H1 (cell line): ENCODE results near the gene TNNC1. TPM values are rescaled to one million over a fixed set of nuclear protein-coding genes. Genes with fewer than 3 reads are reported as not detected.

Experiments used
- CTCF ChIA-PET: fragments of 300-600 bp; sonication (Branson Sonifier 250); formaldehyde crosslinking; loops from one replicate; lab custom pipeline; 2021; ENCODE audit not compliant: partially characterized antibody; lab: Charles Lee
- POLR2A ChIA-PET: fragments of 300-600 bp; sonication (Branson Sonifier 250); formaldehyde crosslinking; loops from one replicate; lab custom pipeline; 2021; ENCODE audit warnings: inconsistent platforms; ENCODE audit not compliant: partially characterized antibody; lab: Charles Lee
- DNase-seq, 2 experiments: peaks; one replicate each; pipeline versions ENCODE4 v3.0.0 to v3.0.0-alpha.2; 2010 to 2022; ENCODE audit warnings: low spot score in 2 of 2, low read depth in 1 of 2, mixed read lengths in 1 of 2
- FAIRE-seq: peaks from 2 replicates; lab custom pipeline; 2011; peaks lifted over from hg19 to GRCh38; lab: Jason Lieb, UNC
- H2AFZ ChIP-seq: 2 replicates; pipeline ENCODE4 v1.8.1; 2012; ENCODE audit warnings: low read length, inconsistent platforms
- H2AK5ac ChIP-seq: 2 replicates; pipeline ENCODE4 v1.6.1; 2013; ENCODE audit warnings: low read depth, low read length
- H2BK120ac ChIP-seq: replicated peaks from 2 replicates; pipeline ENCODE3; 2013; ENCODE audit warnings: low read depth, low read length, inconsistent platforms
- H2BK12ac ChIP-seq: 2 replicates; pipeline ENCODE4 v1.6.1; 2013; ENCODE audit warnings: low read depth, low read length
- H2BK15ac ChIP-seq: 2 replicates; pipeline ENCODE4 v1.6.1; 2013; ENCODE audit warnings: low read length
- H2BK20ac ChIP-seq: 2 replicates; pipeline ENCODE4 v1.6.1; 2013; ENCODE audit warnings: low read length
- H2BK5ac ChIP-seq: 2 replicates; pipeline ENCODE4 v1.6.1; 2013; ENCODE audit warnings: low read depth, low read length
- H3K14ac ChIP-seq: 2 replicates; pipeline ENCODE4 v1.6.1; 2013; ENCODE audit warnings: inconsistent platforms; ENCODE audit not compliant: insufficient read length
- H3K18ac ChIP-seq: 2 replicates; pipeline ENCODE4 v1.6.1; 2013; ENCODE audit warnings: low read length; ENCODE audit errors: extremely low read depth
- H3K23ac ChIP-seq: 2 replicates; pipeline ENCODE4 v1.6.1; 2013; ENCODE audit warnings: inconsistent platforms; ENCODE audit not compliant: insufficient read length
- H3K23me2 ChIP-seq: 2 replicates; pipeline ENCODE4 v1.6.1; 2013; ENCODE audit warnings: low read depth, low read length
- H3K27ac ChIP-seq: 2 replicates; pipeline ENCODE4 v1.6.1; 2011; ENCODE audit warnings: low read depth, low read length, inconsistent platforms
- H3K27me3 ChIP-seq, 4 experiments: replicated peaks in 1 of 4; 1 replicate in 1 of 4; 2 replicates in 3 of 4; pipeline versions ENCODE4 v1.6.1 to v1.8.1; 2011 to 2013; ENCODE audit warnings: low read length in 3 of 4, mild to moderate bottlenecking in 3 of 4, inconsistent platforms in 2 of 4, mixed read lengths in 2 of 4, moderate library complexity in 1 of 4; ENCODE audit not compliant: control insufficient read depth in 3 of 4, insufficient read depth in 3 of 4; ENCODE audit errors: extremely low read depth in 1 of 4
- H3K36me3 ChIP-seq, 4 experiments: 2 replicates each; pipeline versions ENCODE4 v1.6.1 to v1.8.1; 2011 to 2013; ENCODE audit warnings: mild to moderate bottlenecking in 4 of 4, low read length in 3 of 4, moderate library complexity in 2 of 4, control low read depth in 1 of 4, inconsistent platforms in 1 of 4; ENCODE audit not compliant: insufficient read depth in 4 of 4, control insufficient read depth in 2 of 4
- H3K4ac ChIP-seq: replicated peaks from 2 replicates; pipeline ENCODE3; 2013; ENCODE audit warnings: low read length, low read depth, mixed read lengths, inconsistent platforms; ENCODE audit not compliant: insufficient read length
- H3K4me1 ChIP-seq, 4 experiments: replicated peaks in 1 of 4; 1 replicate in 1 of 4; 2 replicates in 3 of 4; pipeline versions ENCODE4 v1.6.1 to v1.8.1; 2011 to 2013; ENCODE audit warnings: low read length in 3 of 4, inconsistent platforms in 2 of 4, mixed read lengths in 1 of 4; ENCODE audit not compliant: insufficient read depth in 4 of 4, control insufficient read depth in 3 of 4
- H3K4me2 ChIP-seq, 2 experiments: 2 replicates each; pipeline versions ENCODE4 v1.6.1 to v1.8.1; 2011 to 2013; ENCODE audit warnings: low read depth in 2 of 2, low read length in 2 of 2, control low read depth in 1 of 2, inconsistent platforms in 1 of 2, mild to moderate bottlenecking in 1 of 2; ENCODE audit not compliant: insufficient read depth in 1 of 2
- H3K4me3 ChIP-seq, 4 experiments: fragments of 200-600, 300-600 bp in 1 of 4; sonication (generic), shearing (Covaris generic), sonication (Bioruptor Twin) in 1 of 4; 2 replicates each; pipeline versions ENCODE4 v1.5.1 to v1.8.1; 2011 to 2016; ENCODE audit warnings: low read length in 4 of 4, low read depth in 3 of 4, control low read depth in 2 of 4, inconsistent platforms in 2 of 4, mild to moderate bottlenecking in 2 of 4, mixed read lengths in 1 of 4, moderate library complexity in 1 of 4; ENCODE audit not compliant: insufficient read depth in 2 of 4; ENCODE audit errors: extremely low read depth in 1 of 4
- H3K56ac ChIP-seq: replicated peaks from 2 replicates; pipeline ENCODE3; 2013; ENCODE audit warnings: low read depth, mild to moderate bottlenecking, mixed read lengths, low read length, inconsistent platforms; ENCODE audit not compliant: insufficient read length
- H3K79me1 ChIP-seq: 2 replicates; pipeline ENCODE4 v1.6.1; 2013; ENCODE audit warnings: low read depth, low read length, control low read depth
- H3K79me2 ChIP-seq, 2 experiments: 2 replicates each; pipeline versions ENCODE4 v1.6.1 to v1.8.1; 2012 to 2013; ENCODE audit warnings: low read length in 2 of 2, mild to moderate bottlenecking in 2 of 2, inconsistent platforms in 1 of 2; ENCODE audit not compliant: insufficient read depth in 2 of 2, control insufficient read depth in 1 of 2
- H3K9ac ChIP-seq, 4 experiments: replicated peaks in 1 of 4; 1 replicate in 1 of 4; 2 replicates in 3 of 4; pipeline versions ENCODE4 v1.6.1 to v1.8.1; 2011 to 2013; ENCODE audit warnings: low read depth in 3 of 4, low read length in 3 of 4, control low read depth in 2 of 4, mild to moderate bottlenecking in 2 of 4, moderate library complexity in 2 of 4, inconsistent platforms in 1 of 4; ENCODE audit errors: extremely low read depth in 1 of 4
- H3K9me3 ChIP-seq, 2 experiments: 2 replicates each; pipeline versions ENCODE4 v1.6.1 to v1.8.1; 2012 to 2013; ENCODE audit warnings: mild to moderate bottlenecking in 2 of 2, moderate library complexity in 2 of 2, control low read depth in 1 of 2, inconsistent platforms in 1 of 2, low read depth in 1 of 2, low read length in 1 of 2, mixed read lengths in 1 of 2; ENCODE audit not compliant: insufficient read depth in 2 of 2
- H4K20me1 ChIP-seq, 2 experiments: replicated peaks in 1 of 2; 2 replicates each; pipeline versions ENCODE3 to v1.8.1; 2011 to 2013; ENCODE audit warnings: inconsistent platforms in 2 of 2, low read length in 2 of 2, mild to moderate bottlenecking in 1 of 2; ENCODE audit not compliant: insufficient read depth in 2 of 2, control insufficient read depth in 1 of 2
- H4K5ac ChIP-seq: 2 replicates; pipeline ENCODE4 v1.6.1; 2013; ENCODE audit warnings: low read length, low read depth, mixed read lengths, inconsistent platforms; ENCODE audit not compliant: insufficient read length
- H4K8ac ChIP-seq: 2 replicates; pipeline ENCODE4 v1.8.0; 2013; ENCODE audit warnings: mild to moderate bottlenecking, moderate library complexity, low read length, inconsistent platforms; ENCODE audit not compliant: insufficient read depth; ENCODE audit errors: extremely low read depth
- H4K91ac ChIP-seq: replicated peaks from 2 replicates; pipeline ENCODE3; 2013; ENCODE audit warnings: low read length, mixed read lengths, inconsistent platforms; ENCODE audit not compliant: insufficient read length
- CEBPB ChIP-seq: IDR thresholded peaks from 2 replicates; pipeline ENCODE4 v1.6.1; 2012; ENCODE audit warnings: low read depth, low read length
- CHD1 ChIP-seq: IDR thresholded peaks from 2 replicates; pipeline ENCODE4 v1.6.1; 2012; ENCODE audit warnings: low read depth, low read length, improper control_type of control experiment
- CTBP2 ChIP-seq: IDR thresholded peaks from 2 replicates; pipeline ENCODE4 v1.7.0; 2011; ENCODE audit warnings: borderline replicate concordance, mild to moderate bottlenecking, moderate library complexity, mixed read lengths, low read length; ENCODE audit not compliant: insufficient read depth, insufficient read length
- JUND ChIP-seq: IDR thresholded peaks from 2 replicates; pipeline ENCODE4 v1.6.1; 2011; ENCODE audit warnings: mild to moderate bottlenecking, improper control_type of control experiment, low read length
- RFX5 ChIP-seq: IDR thresholded peaks from 2 replicates; pipeline ENCODE4 v1.6.1; 2011; ENCODE audit warnings: low read depth, low read length, improper control_type of control experiment, borderline replicate concordance
- TEAD4 ChIP-seq: IDR thresholded peaks from 2 replicates; pipeline ENCODE4 v1.6.1; 2012; ENCODE audit warnings: low read depth, low read length, inconsistent platforms, mixed read lengths
- WGBS, 2 experiments: shearing (Covaris generic) in 1 of 2; methylation state at CpG; one replicate each; pipeline versions ENCODE4 v1.1.6 to v1.1.7; 2013 to 2015; ENCODE audit warnings: low lambda C conversion rate in 2 of 2, mixed read lengths in 2 of 2, inconsistent platforms in 1 of 2, low coverage in 1 of 2, missing lambda C conversion rate in 1 of 2; ENCODE audit not compliant: insufficient replicate concordance in 2 of 2, insufficient coverage in 1 of 2, insufficient read length in 1 of 2; ENCODE audit errors: extremely low coverage in 1 of 2, missing lambda C conversion rate in 1 of 2; 5-methylcytosine and 5-hydroxymethylcytosine counted together
- polyA plus RNA-seq, 7 experiments: library from polyadenylated mRNA; depleted of rRNA in 3 of 7; stranded (reverse) in 5 of 7; unstranded in 2 of 7; fragments of >200 nt in 5 of 7; fragments of 200-250 nt in 2 of 7; gene quantifications; 1 replicate in 5 of 7; 2 replicates in 1 of 7; 4 replicates in 1 of 7; pipeline versions ENCODE4 v1.2.1 to v1.2.3, GENCODE V29; 2011 to 2013; ENCODE audit warnings: missing spikeins in 2 of 7, mixed read lengths in 2 of 7
- total RNA-seq: library from RNA; stranded (reverse); fragmentation: NEBNext Ultra II Directional; extraction: Animal tissue kit (Norgen Biotek cat#: 25700); gene quantifications from 2 replicates; pipeline ENCODE4 v1.2.1, GENCODE V29; 2021

TNNC1 gene
- total and polyA plus RNA-seq, 2 of the 8 experiments (the other 6 are each of a cell fraction or from before 2014, with no cell fraction given) = 5.8 to 16.4 TPM

GRCh38 chr3:52429031-52429430 lies 24.8 kb downstream of the TNNC1 start:
- H3K27ac ChIP-seq = no peak overlapping the region
- H3K79me1 ChIP-seq = no peaks in the 10 kb centered on the region
- H2BK15ac ChIP-seq = no peak overlapping the region; the same call in 1 of the 2 replicates
- H2BK120ac ChIP-seq = no peak overlapping the region
- H3K4me3 ChIP-seq = no peak overlapping the region
- H2BK12ac ChIP-seq = no peak overlapping the region
- H4K5ac ChIP-seq = no peak overlapping the region
- no peak overlapping the region for H2AK5ac ChIP-seq
- no peak overlapping the region for H3K18ac ChIP-seq
- FAIRE-seq (no peak), DNase-seq (no peak)
- no peak overlapping the region for H2AFZ ChIP-seq
- H3K4ac ChIP-seq = no peak overlapping the region
- H3K23ac ChIP-seq = no peak overlapping the region
- ChIA-PET POLR2A (interaction anchor here (10.5 kb wide), 1 partner anchor 17 kb away, joined by 112 read pairs; the partner anchor contains the start of gene SEMA3G), CTCF (interaction anchor here (0.7 to 4.4 kb wide), 14 partner anchors 9 to 414 kb away, joined by 3 to 23 read pairs (median 3); no protein-coding TSS in a partner anchor)
- H3K9ac ChIP-seq = no peak overlapping the region
- H3K4me2 ChIP-seq = no peak overlapping the region
- no peak overlapping the region for H2BK20ac ChIP-seq
- H3K36me3 ChIP-seq = no peaks in the 10 kb centered on the region
- no peak for TF ChIP-seq JUND
- no peak for TF ChIP-seq CTBP2
- no peak for TF ChIP-seq CEBPB
- no peak for TF ChIP-seq CHD1
- no peak for TF ChIP-seq TEAD4
- no peak for TF ChIP-seq RFX5
- no peaks in the 10 kb centered on the region for H3K9me3 ChIP-seq
- no peak overlapping the region for H3K14ac ChIP-seq
- no peak overlapping the region for H4K91ac ChIP-seq
- no peaks in the 10 kb centered on the region for H3K23me2 ChIP-seq
- H4K8ac ChIP-seq = no peak overlapping the region
- H4K20me1 ChIP-seq = no peaks in the 10 kb centered on the region
- no peaks in the 10 kb centered on the region for H3K79me2 ChIP-seq
- no peaks in the 10 kb centered on the region for H3K27me3 ChIP-seq
- H2BK5ac ChIP-seq = no peak overlapping the region
- WGBS, 2 experiments = 57% methylated on average over 3 of the region's 3 CpGs; no CpG with 5 or more reads in 1 of the 2 experiments
- no peaks in the 10 kb centered on the region for H3K4me1 ChIP-seq
- no peak overlapping the region for H3K56ac ChIP-seq
